HG03135 (cell line): ENCODE data around the gene CEP78.

Source experiments
- ATAC-seq: cut with Tn5 transposase; IDR thresholded peaks from one replicate; pipeline ENCODE4 v1.9.1; 2021; ENCODE audit warnings: mild to moderate bottlenecking, moderate library complexity; ENCODE audit not compliant: unreplicated experiment

Gene CEP78

DNA sequence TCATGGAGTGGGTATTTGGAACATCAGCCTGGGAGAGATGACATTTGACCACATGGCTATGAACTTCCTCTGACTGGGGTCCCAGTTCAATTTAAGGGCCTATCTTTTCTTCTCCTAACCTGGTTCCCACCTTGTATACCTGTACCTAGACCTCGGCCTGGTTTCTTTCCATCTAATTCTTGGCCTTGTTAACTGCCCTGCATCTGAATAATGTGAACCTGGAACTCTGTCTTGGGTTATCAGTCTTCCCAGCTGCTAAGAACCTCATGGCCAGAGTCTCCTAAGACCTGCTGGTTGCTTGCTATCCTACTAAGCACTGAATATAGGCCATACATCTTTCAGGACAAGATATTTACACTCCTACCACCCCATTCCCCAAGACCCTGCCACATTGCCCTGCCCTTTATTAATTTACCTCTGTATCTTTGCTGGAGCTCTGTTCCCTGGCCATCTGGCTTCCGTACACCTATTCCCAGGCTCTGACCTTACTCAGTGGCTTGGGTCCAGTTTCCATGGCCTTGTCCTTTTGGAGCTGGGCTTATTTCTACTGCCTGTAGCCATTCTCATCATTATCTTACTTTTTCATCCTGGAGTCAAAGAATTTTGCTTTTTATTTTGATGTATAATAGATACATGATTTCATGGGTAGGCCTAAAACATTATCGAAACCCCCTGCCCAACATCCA is 67.6 kb downstream of the CEP78 start:
- ATAC-seq = no peak

DNA sequence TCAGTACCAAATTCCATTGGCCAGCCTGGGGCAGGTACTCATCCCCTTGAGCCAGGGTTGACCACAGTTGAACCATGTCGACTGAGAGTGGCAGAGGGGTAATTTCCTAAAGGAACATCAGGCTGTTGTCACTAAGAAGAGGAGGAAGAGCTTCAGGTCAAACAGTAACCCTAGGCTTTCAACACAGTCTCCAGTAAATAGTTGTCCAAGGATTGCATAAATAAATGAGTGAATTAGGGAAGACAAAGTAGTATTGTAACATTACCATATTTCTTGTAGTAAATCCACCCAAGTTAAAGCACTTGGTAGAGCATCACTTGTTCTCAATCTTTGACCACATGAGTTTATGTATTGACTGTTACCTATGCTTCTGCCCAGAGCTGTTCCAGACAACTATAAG is 68.5 kb downstream of the CEP78 start:
- ATAC-seq = no peak

DNA sequence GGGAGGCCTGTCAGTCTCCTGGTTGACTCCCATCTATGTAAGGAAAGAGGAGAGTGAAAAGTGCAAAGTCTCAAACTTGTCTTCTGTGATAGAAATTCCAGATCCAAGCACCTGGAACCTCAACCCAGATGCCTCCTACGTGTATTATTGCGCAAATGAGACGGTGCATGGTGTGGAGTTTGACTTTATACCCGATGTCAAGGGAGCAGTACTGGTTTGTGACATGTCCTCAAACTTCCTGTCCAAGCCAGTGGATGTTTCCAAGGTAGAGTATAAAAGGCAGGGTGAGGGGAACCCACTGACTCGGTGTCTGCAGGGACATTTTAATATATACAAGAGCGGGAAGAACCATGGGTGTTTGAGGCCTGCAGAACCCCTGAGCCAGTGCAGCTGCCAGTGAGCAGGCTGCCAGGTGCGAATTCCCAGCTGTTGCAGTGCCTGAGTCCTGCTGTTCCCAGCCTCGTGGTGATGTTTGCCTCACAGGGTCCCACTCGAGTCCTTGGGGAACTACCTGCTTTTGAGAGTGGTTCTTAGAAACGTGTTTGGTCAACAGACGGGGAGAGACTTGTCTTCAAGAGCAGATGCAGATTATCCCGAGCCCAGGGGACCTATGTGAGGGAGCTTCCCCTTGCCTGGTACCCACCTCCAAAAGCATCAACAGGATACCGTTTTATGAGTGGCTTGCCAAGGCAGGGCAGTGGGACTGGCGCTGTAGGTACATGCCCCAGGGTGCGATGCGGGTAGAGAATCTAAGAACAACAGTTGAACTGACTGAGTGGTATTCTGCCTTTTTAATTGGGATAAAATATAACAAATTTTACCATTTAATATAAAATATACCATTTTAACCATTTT is 70.6 kb downstream of the CEP78 start:
- no peak for ATAC-seq

DNA sequence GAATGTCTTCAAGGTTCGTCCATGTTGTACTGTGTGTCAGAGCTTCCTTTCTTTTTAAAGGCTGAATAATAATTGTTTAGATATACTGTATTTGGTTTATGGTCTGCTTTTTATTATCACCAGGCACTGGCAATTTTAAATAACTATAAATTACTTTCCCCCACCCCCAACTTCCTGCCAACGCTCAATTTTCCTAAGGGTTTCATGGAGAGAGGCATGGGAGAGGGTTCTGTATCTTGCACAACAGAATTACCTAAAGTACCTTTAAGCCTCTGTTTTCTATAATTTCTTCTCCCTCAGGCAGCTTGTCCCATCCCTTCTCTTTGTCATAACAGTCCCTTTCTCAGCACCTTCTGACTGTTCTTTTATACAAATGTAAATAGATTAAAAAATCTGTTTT is 71.5 kb downstream of the CEP78 start:
- ATAC-seq = no peak

DNA sequence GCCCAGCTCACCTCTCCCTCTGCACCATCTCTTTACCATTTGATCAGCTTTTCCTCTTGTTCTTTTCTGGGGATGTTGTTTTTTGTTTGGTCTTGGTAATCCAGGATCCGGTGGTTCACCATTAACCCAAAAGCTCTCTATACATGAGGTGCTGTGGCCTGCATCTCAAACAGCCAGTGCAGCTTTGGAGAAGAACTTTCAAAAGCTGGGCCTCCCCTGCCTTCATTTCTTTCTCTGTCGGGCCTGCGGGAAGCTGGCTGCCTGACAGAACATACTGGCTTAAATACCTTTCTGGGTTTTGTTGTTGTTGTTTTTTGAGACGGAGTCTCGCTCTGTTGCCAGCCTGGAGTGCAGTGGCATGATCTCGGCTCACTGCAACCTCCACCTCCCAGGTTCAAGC is 73.2 kb downstream of the CEP78 start:
- no peak for ATAC-seq

DNA sequence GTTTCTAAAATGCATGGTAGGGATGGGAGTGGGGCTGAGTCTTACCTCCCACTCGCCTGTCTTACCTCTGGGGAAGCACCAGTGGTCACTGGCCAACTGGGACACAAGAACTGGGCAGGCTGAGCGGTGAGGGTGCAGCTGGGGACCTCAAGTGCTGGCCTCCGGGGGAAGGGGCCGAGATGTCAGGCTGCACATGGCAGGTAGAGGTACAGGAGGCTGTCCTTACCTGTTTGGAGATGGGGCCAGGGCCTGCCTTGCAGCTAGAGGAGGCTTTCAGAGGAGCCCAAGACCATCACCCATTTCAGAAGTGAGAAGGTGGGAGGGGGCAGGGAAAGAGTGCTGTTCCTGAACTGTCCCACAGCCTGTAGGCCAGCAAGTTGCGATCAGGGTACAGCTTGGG is 75.2 kb downstream of the CEP78 start:
- no peak for ATAC-seq

DNA sequence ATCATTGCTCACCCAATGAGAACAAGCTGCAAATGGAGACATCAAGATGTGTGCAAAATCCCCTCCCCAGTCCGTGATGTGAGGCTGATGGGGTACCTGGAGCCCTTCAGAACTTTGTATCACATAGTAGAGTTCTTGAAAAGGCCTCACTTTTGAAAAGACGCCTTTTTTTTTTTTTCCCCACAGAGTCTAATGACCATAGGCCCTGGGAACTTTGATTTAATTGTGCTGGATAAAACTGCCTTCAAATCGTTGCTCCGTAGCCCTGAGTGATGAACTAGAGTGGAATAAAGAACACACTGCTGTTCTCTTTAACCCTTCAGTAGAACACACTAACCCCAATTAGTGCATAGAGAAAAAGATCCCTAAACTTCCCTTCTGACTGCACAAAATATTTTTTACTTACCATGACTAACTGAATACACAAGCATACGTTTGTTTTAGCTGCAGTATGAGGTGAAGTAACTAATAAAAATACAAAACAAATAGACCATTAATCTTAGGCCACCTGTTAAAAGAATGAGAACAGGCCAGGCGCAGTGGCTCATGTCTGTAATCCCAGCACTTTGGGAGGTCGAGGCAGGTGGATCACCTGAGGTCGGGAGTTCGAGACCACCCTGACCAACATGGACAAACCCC is 76.1 kb downstream of the CEP78 start:
- ATAC-seq = no peak

DNA sequence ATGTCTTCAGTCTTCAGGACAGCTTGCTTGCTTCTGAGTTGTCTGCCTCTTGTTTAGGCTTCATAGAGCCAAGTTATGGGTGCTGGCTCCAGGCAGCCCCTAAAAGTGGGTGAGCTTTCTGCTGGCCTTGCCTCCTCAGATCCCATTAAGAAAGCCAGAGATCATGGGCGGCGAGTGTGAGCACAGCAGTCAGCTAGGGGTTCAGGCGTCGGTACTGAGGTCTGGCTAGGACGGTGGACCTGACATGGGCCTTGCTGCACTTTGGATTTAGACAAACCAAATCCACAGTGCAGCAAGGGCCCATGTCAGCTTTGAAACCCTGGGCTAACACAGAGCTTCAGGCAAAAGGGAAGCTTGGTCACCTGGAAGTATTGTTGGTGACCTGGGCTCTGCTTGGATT is 78.7 kb downstream of the CEP78 start:
- no peak for ATAC-seq

DNA sequence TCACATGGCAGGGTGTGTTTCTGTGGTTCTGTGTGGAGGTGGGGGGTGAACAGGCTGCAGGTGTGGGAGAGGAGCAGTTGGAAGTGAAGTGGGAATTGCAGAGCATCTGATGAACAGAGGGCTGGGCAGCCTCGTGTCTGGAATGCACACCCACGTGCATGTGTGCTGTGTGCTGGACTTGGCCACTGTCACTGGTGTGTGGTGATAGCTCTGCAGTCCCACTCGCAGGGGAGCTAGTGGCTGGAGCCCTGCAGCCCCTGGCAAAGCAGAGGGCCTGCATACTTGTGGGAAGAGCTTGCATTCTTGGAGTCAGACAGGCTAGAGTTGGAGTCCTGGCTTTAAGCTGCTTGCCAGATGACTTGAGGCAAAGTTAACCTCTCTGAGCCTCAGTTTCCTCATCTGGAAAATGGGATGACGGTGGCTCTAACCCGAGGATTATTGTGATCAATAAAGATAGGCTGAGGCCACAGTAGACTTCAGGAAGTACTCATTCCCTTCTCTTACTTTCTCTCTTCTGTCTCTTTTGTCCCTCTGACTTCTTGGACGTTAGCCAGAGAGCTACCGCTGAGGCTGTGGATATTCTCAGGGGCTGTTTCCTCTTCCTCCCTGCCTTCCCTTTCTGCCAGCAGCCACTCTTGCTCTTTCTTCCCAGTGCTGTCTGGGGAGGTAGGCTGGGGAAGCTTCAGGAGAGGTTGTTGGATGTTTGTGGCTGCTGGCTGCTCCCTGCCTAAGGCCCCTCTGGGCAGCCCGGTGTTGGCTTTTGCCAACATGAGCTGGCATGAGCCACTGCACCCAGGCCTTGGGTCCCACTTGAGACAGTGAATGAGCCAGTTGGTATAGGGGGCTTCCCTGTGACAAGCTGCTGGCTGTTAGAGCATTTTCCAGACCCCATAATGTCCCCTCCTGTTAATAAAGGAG is 79.3 kb downstream of the CEP78 start:
- ATAC-seq = no peak

DNA sequence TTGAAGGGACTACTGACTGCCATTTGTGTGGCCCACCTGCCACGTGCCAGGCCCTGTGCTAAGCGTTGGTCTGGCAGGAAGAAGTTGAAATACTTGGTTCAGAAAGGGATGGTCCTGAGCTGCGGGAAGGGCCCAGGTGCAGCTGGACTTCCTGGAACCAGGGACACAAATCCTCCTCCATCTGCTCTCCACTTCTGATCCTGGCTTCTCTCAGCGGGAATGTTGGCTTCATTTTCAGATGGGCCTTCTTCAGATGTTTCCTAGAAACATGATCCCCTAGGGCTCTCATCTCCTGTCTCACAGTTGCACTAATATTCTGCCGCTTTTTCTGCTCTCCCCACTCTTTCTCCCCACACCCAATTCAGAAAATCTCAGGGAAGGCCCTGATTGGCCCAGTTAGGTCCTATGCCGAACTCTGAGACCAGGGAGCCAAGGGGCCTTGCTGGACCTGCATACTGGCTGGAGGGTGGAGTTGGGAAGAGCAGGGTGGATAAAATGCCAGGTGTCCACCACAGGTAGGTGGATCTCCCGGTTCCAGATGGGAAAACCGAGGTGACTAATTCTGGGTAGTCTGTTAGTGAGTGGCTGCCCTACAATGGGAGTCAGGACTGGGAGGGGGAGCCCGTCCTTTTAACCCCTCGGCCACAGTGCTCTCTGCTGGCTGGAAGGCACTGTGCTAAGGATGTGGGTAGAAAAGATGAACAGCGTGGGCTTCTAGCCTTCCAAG is 80.5 kb downstream of the CEP78 start:
- ATAC-seq = no peak

DNA sequence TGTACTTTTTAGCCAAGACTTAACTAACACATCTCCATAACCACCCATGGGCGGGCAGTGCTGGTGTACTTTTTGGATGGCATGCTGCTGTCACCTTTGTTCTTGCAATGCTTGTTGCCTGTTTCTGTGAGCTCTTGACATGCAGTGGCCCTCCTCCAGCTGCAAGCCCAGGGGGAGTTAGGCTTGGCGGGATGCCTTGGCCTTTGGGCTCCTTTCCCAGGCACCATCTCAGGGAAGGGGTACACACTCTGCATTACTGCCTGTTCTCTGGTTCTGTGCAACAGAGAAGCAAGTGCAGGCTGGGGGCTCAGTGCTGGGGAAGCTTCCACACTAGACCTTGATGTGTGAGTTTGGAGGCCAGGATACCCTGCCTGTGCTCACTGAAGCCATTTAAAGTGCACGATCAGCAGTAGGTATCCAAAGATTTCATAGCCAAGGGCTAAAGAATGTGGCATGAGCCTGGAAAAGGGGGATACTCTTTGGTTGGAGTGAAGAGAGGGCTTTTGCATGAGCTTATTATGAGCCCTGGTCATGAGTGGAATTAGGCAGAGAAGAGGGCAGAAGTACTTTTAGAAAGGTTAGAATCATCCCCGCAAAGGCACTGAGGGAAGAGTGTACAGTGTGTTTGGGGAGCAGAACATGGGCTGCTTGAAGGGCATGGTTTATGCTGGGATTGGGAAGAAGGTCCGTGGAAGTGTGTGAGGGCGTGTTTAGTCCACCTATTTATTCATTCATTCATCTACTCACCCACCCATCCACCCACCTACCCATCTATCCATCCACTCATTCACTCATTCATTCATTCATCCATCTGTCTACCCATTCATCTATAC is 83.5 kb downstream of the CEP78 start:
- no peak for ATAC-seq

DNA sequence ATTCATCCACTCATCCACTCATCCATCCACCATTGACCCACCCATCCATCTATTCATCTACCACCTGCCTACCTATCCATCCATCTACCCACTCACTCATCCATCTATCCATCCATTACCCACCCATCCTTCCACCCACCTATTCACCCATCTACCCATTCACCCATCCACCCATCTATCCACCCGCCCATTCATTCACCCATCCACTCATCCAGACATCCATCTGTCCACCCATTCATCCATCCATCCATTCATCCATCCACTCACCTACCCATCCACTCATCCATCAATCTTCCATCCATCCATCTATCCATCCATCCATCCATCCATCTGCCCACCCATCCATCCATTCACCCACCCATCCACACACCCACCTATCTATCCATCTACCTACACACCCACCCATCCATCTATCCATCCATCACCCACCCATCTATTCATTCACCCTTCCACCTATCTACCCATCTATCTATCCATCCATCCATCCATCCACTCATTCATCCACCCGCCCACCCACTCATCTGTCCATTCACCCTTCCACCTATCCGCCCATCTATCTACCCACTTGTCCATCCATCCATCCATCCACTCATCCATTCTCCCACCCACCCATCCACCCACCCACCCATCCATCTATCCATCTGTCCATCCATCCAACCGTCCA is 84.3 kb downstream of the CEP78 start:
- no peak for ATAC-seq

DNA sequence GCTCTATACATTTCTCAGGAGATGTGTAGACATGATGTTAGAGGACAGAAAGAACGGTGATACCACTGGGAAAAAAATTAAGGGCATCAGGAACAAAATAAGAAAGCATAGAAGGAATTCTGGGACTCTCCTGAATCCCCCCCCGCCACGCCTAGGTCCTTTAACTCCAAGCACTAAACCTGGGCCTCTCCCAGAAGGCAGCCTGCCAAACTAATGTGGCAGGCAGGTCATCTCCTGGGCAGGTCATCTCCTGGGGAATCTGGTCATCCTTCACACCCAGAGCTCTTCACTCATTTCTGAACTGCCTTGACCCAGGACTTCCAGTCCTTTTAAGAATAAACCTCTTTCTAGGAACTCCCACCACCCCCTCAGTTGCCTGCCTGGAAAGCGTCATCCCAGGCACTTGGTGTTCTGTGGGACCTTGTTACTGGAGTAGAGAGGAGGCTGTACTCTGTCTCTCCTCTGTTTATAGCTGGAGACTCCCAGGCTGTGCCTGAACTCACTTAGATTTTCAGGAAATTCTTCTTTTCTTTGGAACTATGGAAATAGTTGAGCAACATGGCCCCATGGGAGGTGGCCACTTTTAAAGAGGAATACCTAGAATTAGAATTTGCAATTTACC is 85.1 kb downstream of the CEP78 start:
- no peak for ATAC-seq

DNA sequence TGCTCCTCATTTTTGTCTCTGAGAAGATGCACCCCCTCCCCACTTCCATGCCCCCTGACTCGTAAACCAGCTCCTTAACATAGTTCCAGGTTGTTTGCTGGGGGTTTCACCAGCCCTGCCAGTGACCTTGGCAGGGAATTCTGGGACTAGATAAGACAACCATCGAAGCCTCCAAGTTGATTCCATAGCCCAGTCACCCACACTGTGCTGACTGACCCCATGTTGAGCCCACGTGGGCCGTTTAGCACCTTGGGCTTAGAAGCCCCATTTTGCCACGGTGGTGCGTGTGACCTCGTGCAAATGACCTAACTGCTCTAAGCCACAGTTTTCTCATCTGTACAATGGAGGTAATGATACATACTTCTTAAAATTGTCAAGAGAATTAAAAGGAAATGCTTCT is 85.6 kb downstream of the CEP78 start:
- ATAC-seq = no peak

DNA sequence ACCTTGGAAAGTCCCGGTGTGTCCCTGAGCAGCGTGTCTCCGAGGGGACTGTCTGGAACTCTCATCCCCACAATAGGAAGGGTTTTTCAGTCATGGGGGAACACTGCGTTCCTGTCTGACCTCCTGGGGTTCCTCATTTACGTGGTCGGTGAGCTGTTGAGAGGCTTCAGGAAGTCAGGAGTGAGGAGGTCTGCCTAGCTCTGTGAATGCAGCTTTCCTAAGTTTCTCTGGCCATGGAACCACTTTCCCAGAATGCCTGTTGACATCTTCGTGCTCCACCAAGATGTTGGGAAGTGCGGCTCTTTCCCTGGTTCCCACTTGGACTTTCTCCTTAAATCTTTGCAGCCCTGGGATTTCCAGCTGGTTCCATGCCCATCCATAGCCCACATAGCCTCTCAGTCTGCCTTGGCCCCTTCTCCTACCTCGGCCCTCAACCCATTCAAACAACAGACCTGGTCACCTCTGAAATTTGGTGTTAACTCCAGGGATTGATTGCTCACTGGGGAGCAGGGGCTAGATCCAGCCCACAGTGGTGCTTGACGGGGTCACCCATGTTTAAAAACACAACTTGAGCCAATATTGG is 88.3 kb downstream of the CEP78 start:
- ATAC-seq = no peak

DNA sequence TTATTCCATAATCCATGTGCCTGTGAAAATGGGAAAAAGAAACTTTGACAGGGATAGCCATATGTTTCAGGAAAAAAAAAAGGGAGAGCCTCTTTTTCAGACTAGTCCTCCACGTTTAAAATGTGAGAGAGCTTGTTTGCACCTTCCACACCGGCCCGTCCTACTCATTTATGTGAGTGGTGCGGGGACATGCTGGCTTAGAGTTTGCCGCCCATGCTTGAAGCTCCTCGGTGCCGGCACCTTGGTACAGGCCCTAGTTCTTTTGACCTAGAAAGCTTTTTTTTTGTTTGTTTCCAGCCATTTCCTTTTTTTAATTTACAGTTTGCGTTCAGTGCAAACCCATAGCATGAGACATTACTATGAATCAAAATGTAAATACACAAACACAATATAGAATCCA is 88.8 kb downstream of the CEP78 start:
- ATAC-seq = no peak

DNA sequence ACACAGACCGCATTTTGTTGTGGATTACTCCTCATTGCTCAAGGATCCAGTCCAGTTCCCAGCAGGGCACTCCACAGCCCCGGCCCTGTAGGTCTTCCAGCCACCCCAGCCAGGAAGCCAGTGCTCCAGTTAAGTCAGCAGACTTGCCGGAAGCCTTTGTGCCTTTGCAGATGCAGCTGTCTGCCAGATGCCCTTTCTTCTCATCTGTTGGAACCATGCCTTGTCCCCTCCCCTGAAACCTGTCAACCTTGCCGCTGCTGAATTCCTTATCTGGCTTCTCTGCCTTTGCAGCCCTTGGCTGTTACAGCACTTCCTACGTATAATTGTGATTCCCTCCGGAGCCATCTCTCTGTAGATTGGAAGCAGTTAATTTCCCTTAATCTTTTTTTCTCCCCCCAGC is 89.5 kb downstream of the CEP78 start:
- no peak for ATAC-seq

DNA sequence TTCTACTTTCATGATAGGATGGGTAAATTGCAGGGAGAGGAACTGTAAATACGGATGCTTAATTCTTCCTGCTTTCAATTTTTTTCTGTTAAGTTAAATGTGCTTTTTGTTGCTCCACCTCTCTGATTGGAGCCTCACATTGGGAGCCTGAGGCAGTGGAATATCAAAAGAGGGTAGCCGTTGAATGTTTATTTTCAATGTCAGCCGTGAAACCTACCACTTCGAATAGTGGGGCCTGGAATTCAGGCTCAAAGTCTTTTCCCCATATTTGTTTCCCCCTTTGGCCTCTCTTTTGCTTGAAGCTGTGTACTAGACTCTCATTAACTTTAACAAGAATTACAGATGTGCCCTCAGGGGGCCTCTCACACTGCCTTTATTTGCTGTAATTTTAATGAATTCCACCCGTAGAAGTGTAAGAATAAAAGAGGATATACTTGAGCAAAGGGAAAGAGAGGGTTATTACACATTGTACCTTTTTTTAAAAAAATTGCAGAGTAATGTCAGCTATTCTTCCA is 90.0 kb downstream of the CEP78 start:
- no peak for ATAC-seq
